Measurements from ENCODE around the gene FCGBP.
"Not testable (repeated sequence)": the region's sequence is repeated elsewhere in the genome, so short reads cannot be mapped to it uniquely, and the experiment has no call there.

FCGBP gene

GRCh38 chr19:39906820-39907611, 27.4 kb downstream of the FCGBP start:
- no peak for DNase-seq (ENCODE audit: extremely low spot score)
- POLR2A ChIA-PET: interaction anchor here (0.5 kb wide), 1 partner anchor 51 kb away, joined by 3 read pairs; no protein-coding TSS in a partner anchor
- CTCF ChIA-PET: interaction anchor here (0.6 to 1.0 kb wide), 4 partner anchors 14 to 1489 kb away, joined by 3 read pairs; partner anchors contain the start of gene PSMC4
- no peak for TF ChIP-seq CTCF (IDR thresholded peaks at IDR 0.05; ENCODE audit: control extremely low read depth, extremely low read depth, low read depth, missing control alignments)

GRCh38 chr19:39906283-39906682, 28.2 kb downstream of the FCGBP start:
- no peak for DNase-seq (ENCODE audit: extremely low spot score)
- ChIA-PET POLR2A (no interaction called here), CTCF (no interaction called here)
- no peak for TF ChIP-seq CTCF (IDR thresholded peaks at IDR 0.05; ENCODE audit: control extremely low read depth, extremely low read depth, low read depth, missing control alignments)

GRCh38 chr19:39903486-39904091, 30.8 kb downstream of the FCGBP start:
- POLR2A ChIA-PET; CTCF ChIA-PET; DNase-seq (ENCODE audit: extremely low spot score): not testable (repeated sequence)

- POLR2A ChIA-PET; CTCF ChIA-PET; DNase-seq (ENCODE audit: extremely low spot score): not testable (repeated sequence)
Measured at GRCh38 chr19:39902326-39902725, 32.1 kb downstream of the FCGBP start.

GRCh38 chr19:39901681-39902080, 32.8 kb downstream of the FCGBP start:
- CTCF ChIA-PET; DNase-seq (ENCODE audit: extremely low spot score); POLR2A ChIA-PET: not testable (repeated sequence)

- POLR2A ChIA-PET; DNase-seq (ENCODE audit: extremely low spot score); CTCF ChIA-PET: not testable (repeated sequence)
Measured at GRCh38 chr19:39898858-39899257, 35.6 kb downstream of the FCGBP start.

- CTCF ChIA-PET: interaction anchor here (0.8 kb wide), 1 partner anchor 72 kb away, joined by 3 read pairs; no protein-coding TSS in a partner anchor
- POLR2A ChIA-PET; DNase-seq (ENCODE audit: extremely low spot score): not testable (repeated sequence)
Measured at GRCh38 chr19:39897511-39898245, 36.8 kb downstream of the FCGBP start.

- DNase-seq (ENCODE audit: extremely low spot score); POLR2A ChIA-PET; CTCF ChIA-PET: not testable (repeated sequence)
Measured at GRCh38 chr19:39895096-39895495, 39.3 kb downstream of the FCGBP start.

- DNase-seq (ENCODE audit: extremely low spot score); CTCF ChIA-PET; POLR2A ChIA-PET: not testable (repeated sequence)
Measured at GRCh38 chr19:39894236-39894606, 40.2 kb downstream of the FCGBP start.

- DNase-seq (ENCODE audit: extremely low spot score); POLR2A ChIA-PET: not testable (repeated sequence)
- CTCF ChIA-PET: interaction anchor here (1.4 kb wide), 1 partner anchor 13 kb away, joined by 3 read pairs; no protein-coding TSS in a partner anchor
Measured at GRCh38 chr19:39893366-39894235, 40.8 kb downstream of the FCGBP start.

GRCh38 chr19:39892506-39892902, 41.9 kb downstream of the FCGBP start:
- DNase-seq (ENCODE audit: extremely low spot score); POLR2A ChIA-PET: not testable (repeated sequence)
- CTCF ChIA-PET: interaction anchor here (1.4 kb wide), 1 partner anchor 14 kb away, joined by 3 read pairs; no protein-coding TSS in a partner anchor

- DNase-seq (ENCODE audit: extremely low spot score); POLR2A ChIA-PET; CTCF ChIA-PET: not testable (repeated sequence)
Measured at GRCh38 chr19:39891660-39892505, 42.6 kb downstream of the FCGBP start.

Data from GM10248 (cell line).